WTC11 (cell line): Measurements from ENCODE around the gene HELLS.

ENCODE experiments used
- CREB1 ChIP-seq: sonication (generic); formaldehyde crosslinking; IDR thresholded peaks from 2 replicates; pipeline ENCODE4 v1.8.0; 2023; ENCODE audit warnings: mild to moderate bottlenecking, missing genetic modification reagents
- FOXK1 ChIP-seq: sonication (generic); formaldehyde crosslinking; IDR thresholded peaks from 2 replicates; pipeline ENCODE4 v1.8.0; 2022; ENCODE audit warnings: mild to moderate bottlenecking, moderate library complexity, missing genetic modification reagents
- JUN ChIP-seq: sonication (generic); formaldehyde crosslinking; IDR thresholded peaks from 2 replicates; pipeline ENCODE4 v1.8.0; 2023; ENCODE audit warnings: mild to moderate bottlenecking, missing genetic modification reagents
- SP1 ChIP-seq: sonication (generic); formaldehyde crosslinking; conservative IDR thresholded peaks from 2 replicates; pipeline ENCODE4 v1.8.1; 2022; ENCODE audit warnings: missing genetic modification reagents
- TEAD4 ChIP-seq: sonication (generic); formaldehyde crosslinking; IDR thresholded peaks from 2 replicates; pipeline ENCODE4 v1.8.0; 2022; ENCODE audit warnings: mild to moderate bottlenecking, missing genetic modification reagents
- ZBTB21 ChIP-seq: sonication (generic); formaldehyde crosslinking; IDR thresholded peaks from 2 replicates; pipeline ENCODE4 v1.8.1; 2023; ENCODE audit warnings: mild to moderate bottlenecking, missing genetic modification reagents, borderline replicate concordance
- ZBTB43 ChIP-seq: sonication (generic); formaldehyde crosslinking; IDR thresholded peaks from 2 replicates; pipeline ENCODE4 v1.8.1; 2023; ENCODE audit warnings: mild to moderate bottlenecking, missing genetic modification reagents
- TF ChIP-seq, protein P1 (sequence below): sonication (generic); formaldehyde crosslinking; conservative IDR thresholded peaks from 2 replicates; pipeline ENCODE4 v1.8.1; 2022; ENCODE audit warnings: mild to moderate bottlenecking, missing genetic modification reagents
- TF ChIP-seq, protein P2 (sequence below): fragments of 200-600 bp; IDR thresholded peaks from 2 replicates; pipeline ENCODE4 v1.8.0; 2022; ENCODE audit warnings: antibody characterized with exemption
- TF ChIP-seq, protein P3 (sequence below): sonication (generic); formaldehyde crosslinking; IDR thresholded peaks from 2 replicates; pipeline ENCODE4 v1.8.0; 2022; ENCODE audit warnings: mild to moderate bottlenecking, missing genetic modification reagents

DNA sequence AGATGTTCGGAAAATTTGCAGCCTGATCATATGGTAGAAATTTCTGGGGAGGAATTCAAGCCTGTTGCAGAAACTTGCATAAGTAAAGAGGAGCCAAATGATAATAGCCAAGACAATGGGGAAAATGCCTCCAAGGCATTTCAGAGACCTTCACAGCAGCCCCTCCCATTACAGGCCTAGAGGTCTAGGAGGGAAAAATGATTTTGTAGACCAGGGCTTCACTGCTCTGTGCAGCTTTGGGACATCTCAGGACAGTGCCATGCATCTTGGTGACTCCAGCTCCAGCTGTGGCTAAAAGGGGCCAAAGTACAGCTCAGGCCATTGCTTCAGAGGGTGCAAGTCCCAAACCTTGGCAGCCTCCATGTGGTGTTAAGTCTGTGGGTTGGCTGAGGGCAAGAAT is 87.4 kb downstream of the HELLS start:
- TF ChIP-seq, protein P1, sequence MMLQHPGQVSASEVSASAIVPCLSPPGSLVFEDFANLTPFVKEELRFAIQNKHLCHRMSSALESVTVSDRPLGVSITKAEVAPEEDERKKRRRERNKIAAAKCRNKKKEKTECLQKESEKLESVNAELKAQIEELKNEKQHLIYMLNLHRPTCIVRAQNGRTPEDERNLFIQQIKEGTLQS (CRISPR knock-in tag), result no peak
- TF ChIP-seq, protein P2, sequence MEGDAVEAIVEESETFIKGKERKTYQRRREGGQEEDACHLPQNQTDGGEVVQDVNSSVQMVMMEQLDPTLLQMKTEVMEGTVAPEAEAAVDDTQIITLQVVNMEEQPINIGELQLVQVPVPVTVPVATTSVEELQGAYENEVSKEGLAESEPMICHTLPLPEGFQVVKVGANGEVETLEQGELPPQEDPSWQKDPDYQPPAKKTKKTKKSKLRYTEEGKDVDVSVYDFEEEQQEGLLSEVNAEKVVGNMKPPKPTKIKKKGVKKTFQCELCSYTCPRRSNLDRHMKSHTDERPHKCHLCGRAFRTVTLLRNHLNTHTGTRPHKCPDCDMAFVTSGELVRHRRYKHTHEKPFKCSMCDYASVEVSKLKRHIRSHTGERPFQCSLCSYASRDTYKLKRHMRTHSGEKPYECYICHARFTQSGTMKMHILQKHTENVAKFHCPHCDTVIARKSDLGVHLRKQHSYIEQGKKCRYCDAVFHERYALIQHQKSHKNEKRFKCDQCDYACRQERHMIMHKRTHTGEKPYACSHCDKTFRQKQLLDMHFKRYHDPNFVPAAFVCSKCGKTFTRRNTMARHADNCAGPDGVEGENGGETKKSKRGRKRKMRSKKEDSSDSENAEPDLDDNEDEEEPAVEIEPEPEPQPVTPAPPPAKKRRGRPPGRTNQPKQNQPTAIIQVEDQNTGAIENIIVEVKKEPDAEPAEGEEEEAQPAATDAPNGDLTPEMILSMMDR, result no peak
- no peak for TF ChIP-seq CREB1 (CRISPR knock-in tag)
- TF ChIP-seq, protein P3, sequence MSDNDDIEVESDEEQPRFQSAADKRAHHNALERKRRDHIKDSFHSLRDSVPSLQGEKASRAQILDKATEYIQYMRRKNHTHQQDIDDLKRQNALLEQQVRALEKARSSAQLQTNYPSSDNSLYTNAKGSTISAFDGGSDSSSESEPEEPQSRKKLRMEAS, result no peak
- TF ChIP-seq SP1, result no peak
- TF ChIP-seq JUN (CRISPR knock-in tag), result no peak
- no peak for TF ChIP-seq ZBTB21 (CRISPR knock-in tag)
- no peak for TF ChIP-seq ZBTB43 (CRISPR knock-in tag)
- no peak for TF ChIP-seq FOXK1 (CRISPR knock-in tag)
- TF ChIP-seq TEAD4 (CRISPR knock-in tag), result no peak
